ENCODE results near the gene PLPPR5.

Gene PLPPR5

DNA sequence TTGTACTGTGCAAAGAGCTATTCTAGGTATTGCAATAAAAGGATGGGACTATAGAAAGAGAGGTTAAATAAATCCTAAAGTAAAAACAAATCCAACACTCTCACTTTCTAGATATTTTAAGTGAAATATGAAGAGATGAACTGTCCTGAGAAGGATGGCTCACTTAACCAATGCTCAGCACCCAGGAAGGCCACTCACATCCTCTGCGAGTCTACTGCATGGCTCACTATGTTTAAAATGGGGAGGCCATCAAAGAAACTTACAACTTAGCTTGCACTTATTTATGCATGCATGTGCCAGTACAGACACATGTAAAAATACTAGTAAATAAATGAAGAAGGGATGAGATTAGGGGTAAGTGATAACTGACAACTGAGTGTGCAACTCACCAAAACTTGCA is 37.5 kb downstream of the PLPPR5 start:
- no peak for DNase-seq

DNA sequence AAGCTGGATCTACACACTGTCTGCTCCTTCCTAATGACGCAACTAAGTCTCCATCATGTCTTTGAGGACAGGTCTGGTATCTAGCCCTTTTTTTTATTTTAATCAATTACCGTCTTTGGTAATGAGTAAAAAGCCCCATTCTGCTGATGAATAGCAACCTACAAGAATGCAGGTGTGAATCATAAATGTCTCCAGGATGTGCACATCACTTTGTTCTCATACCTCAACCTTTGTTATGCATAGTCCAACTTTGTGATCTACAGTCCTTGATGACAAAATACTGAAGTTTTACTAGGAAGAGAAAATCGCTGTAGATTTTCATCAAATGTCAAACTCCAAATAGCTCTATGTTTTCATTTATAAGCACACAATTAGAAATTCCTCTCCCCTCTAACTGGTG is 39.3 kb downstream of the PLPPR5 start:
- no peak for DNase-seq

DNA sequence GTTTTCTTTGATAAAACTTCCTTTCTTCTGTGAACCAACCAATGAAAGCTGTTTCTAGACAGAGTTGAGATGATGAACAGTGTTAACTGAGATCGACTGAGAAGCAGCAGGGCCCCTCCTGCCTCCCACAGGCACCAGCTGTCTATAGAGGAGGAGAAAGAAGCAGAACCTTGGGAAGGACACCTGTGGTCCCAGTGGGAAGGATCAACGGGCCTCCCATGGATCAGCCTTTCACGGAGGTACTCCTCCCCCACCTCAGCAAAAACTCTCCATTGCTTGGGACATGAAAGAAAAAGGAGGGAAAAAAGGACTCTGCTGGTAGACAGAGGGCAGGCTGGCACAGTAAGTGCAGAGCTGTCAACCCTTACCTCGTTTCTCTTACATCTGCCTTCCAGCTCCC is 40.5 kb downstream of the PLPPR5 start:
- no peak for DNase-seq

DNA sequence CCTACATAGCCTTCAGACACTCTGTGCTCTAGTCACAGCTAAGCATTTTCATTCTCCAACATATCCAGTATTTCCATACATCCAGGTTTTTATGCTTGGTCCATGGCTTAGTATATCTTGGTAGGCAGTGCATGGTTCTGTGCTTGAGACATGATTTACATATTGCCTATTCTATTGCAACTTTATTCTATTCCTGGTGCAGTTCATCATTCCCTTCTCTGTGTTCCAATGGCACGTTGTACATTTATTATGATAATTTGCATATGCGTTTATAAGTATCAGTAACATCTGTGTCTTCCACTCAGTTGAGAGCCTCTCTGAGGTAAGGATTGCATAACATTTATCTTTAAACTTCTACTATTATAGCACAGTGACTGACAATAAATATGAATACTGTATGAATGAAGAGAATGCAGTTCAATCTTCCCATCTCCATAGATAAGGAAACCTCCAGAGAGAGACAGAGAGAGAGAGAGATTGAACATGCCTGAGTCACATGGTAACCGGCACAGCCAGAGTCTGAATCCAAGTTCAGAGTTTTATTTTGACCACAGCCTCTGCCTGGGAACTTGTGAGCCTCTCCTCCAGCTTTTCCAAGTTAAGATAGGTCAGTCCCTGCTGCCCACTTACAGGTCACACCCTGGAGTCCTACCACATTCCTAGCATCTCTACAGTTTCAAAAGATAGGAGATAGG is 41.5 kb downstream of the PLPPR5 start:
- DNase-seq, result no peak

DNA sequence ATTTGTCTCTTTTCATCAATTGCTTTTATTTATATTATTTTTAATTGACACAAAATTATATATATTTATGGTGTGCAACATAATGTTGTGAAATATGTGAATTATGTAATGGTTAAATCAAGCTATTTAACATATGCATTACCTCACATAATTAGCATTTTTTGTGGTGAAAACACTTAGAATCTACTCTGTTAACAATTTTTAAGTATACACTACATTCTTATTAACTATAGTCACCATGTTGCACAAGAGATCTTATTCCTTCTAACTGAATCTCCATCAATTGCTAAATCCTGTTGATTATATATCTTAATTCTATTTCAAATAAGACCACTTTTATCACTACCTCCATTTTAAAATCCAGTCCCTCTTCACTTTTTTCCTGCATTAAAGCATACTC is 42.5 kb downstream of the PLPPR5 start:
- DNase-seq, result no peak

DNA sequence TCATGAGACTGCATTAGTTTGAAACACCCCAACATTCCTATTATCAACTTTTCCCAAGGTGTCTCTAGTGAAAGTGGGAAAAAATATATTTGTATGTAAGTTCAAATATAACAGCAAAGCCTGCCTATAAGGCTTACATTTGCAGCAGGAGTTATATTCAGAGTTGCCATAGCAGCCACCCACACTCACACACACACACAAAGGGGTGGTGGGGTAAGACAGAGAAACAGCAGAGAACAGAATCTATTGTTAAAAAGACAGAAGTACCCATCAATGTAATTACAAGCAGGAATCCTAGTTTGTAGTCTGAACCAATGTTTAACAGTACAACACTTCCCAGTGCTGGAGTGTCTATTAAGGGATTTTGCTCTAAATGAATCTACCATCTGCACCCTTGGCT is 55.0 kb downstream of the PLPPR5 start:
- no peak for DNase-seq

DNA sequence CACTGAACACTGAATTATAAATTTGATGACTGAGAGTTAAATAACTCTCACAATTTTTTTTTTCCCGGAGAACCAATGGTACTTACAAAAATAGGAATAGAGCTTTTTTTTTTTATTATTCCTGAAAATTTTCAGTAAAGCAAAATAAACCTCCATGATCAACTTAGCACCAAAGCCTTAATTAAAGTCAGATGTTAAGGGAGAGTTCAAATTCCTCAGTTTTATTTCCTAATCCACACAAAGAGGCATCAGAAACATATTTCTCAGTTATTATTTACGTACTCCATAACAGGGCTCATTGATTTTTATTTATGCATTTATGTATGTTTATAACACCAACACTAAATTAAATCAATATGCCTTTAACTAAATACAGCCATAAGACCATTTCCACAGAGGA is 55.5 kb downstream of the PLPPR5 start:
- no peak for DNase-seq

DNA sequence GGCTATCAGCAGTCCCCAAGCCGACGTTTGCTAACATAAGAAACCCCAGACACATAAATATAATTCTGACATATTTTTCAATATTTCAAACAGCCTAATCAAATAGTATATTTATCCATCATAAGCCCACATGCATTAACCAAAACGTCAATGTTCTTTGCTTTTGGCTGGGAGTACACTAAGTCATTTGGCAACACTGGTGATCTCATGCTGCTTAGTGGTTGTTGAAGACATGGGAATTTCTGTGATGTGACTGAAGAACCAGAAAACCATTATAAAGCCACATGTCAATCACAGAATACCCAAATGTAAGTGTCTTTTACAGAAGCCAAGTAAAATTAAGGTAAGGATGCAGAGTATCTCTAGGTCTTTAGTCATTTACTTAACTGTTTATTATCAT is 57.6 kb downstream of the PLPPR5 start:
- no peak for DNase-seq

DNA sequence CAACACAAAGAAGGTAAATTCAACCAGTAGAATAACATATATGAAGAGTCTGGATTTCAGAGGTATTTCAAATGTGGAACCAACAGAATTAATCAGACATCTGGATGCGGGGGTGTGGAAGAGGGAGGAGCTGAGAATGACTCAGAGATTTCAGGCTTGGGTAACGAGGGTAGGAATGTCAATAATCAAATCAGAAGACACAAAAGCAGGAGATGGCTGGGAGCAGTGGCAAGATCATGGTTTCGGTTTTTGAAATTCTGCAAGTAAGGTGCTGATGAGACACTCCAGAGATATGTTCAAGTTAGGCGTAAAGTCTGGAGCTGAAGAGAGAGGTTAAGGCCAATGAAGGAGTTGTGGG is 64.0 kb downstream of the PLPPR5 start:
- no peak for DNase-seq

DNA sequence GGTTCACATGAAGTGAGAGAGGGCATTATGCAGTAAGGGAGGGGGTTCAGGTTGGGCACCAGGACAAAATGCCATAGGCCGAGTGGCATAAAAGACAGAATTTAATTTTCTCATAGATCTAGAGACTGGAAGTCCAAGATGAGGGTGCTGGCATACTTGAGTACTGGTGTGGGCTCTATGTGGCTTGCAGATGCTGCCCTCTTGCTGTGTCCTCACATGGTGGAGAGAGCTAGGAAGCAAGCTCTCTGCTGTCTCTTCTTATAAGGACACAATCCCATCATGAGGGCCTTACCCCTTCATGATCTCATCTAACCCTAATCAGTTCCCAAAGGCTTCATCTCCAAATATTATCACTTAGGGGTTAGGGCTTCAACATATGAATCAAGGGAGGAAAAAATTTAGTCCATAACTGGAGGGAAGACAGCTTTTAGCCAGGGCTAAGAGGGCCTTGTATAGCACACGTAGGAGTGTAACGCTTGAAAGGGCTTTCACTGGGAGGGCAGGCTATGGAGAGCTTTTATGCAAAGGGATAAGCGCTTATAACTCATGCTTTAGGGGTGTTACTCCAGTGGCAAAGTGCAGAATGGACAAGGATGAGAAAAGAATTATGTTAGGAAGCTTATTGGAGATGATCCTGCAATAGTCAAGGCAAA is 64.5 kb downstream of the PLPPR5 start:
- DNase-seq, result no peak

DNA sequence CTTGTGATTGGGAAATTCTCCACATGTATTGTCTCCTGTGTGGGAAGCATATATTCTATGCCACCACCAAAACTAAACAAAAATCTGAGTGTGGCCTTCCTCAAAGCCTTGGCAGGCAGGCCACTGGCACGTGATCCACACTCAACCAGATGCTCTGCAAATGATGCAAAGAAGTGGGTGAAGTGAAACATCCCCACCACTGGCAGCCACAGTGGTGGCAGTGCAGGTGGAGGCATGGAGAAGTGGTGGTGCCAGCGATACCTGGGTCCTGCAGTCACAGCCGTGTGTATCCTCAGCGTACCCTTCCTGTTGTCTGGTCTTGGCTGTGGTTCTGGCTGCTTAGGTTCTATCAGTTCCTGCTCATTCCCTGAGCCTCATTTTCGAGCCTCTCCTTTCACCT is 65.2 kb downstream of the PLPPR5 start:
- DNase-seq, result peak; percentile 9

DNA sequence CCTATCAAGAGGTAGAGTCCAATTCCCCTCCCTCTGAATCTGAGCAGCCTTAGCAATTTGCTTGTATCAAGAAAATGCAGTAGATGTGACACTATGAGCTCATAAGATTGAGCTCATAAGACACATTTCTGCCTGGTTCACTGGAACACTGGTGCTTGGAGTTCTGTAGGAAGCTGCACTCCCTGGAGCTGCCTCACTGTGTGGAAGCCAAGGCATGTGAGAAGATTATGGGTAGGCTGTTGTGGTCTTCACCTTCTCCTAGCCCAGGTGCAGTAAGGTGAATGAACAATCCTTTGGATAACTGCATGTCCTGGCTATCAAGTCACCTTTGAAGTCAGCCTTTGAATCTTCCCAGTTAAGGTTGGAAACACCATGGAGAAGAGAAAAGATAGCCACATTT is 67.3 kb downstream of the PLPPR5 start:
- no peak for DNase-seq

DNA sequence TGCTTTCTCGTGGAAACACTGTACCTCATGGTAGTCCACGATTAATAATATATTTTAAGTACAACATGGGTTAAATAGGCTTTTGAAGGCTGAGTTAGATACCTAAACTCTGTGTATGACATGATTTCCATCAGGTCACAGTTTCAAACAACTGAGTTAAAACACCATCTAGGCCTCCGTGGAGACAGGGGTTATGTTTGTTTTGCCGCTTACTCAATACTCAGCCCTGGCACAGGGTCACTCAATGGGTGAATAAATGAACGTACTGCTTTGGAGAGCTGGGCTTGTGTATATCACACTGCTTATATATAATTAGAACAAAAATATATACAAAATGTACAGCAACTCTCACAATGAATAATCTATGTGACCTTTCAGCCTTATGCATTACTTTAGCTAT is 72.5 kb downstream of the PLPPR5 start:
- DNase-seq, result no peak

DNA sequence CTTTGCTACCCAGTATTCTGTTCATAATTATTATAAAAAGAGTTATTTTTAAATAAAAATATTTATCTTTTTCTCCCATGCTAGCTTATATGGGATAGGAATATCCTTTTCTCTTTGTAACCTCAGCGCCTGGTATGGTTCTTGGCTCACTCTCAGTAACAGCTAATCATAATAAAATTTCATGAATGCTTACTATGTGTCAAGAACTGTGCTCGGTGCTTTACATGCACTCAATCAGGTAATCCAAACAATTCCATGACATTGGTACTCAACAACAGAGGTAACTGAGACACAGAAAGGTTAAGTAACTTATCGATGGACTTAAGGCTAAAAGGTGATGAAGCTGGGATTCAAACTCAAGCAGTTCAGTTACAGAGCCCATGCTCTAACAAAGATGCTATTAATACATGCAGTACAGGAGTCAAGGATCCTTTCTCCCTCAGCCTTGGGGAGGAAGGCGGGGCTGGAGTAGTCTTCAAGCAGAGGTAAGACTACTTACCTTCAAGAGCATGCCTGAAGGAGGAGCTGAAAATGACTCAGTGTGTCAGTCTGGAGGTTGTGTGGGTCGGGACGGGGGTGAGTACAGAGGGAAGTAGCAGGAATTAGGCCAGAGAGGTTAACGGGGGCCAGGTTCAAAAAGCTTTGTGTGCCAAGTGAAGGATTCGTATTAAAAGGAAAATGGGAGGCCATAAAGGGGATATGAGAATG is 73.4 kb downstream of the PLPPR5 start:
- DNase-seq, result no peak

DNA sequence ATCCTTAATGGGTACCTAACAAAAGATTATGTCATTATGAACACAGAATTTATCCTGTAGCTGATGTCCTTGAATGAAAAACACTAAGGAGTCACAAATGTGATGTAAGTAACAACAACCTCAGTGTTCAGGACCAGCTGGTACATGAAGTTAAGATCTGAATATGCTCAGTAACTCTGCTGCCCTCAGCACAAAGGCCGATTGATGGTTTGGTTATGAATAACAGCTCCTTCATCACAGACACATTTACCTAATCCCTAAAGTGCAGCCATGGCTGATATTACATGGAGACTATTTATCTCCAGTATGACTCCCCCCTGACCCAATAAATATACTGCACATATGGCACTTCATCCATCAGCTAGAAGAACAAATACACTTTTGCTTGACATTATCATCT is 75.2 kb downstream of the PLPPR5 start:
- no peak for DNase-seq

DNA sequence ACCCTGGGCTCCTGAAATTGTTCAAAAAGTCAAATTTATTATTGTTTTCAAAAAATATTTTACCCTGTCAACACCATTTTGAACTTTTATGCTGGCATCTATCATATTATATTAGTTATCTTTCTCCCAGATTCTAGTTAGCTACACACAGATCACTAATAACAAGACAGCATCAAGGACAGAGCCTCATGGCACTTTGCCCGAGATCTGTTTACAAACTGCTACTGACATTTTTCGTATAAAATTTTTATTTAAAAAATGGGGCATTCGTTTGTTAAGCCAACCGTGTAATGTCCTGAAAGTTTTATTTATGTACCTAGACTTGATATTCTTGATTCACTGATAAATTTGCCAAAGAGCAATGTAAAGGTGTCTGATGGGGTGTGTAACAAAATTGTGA is 78.1 kb downstream of the PLPPR5 start:
- DNase-seq, result no peak

DNA sequence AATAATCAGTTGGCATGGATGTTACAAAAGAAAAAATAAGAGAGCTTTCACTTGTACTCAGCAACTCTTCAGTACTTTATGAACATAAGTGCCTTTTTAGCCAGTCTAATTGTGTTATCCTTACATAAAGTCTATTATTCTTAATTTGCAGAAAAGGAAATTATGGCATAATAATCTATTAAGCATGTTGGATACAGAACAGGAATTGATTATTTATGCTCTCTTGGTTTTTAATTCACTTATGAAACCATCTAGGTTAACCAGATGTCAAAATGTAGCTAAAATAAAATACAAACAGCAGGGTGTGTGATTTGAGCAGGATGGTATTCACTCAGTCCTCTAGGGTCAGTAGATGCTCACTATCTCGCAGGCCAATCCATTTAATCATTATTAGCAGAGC is 79.7 kb downstream of the PLPPR5 start:
- DNase-seq, result no peak

DNA sequence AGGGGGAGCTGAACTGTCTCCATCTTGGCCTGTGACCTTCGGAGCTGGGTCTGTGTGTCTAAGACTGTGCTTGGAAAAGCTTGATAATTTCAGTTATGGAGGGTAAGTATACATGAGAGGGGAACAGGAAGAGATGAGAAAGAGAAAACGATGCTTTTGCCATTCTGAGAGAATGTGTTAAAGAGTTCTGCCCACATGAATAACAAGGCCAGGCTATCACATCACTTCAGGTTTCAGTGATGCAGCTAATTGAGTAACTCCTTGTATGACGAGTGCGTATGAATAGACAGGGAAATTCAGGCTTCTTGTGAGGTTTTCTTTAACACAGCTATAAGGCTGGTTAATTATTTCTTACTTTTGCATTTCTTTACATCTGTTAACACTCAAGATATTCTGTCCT is 81.0 kb downstream of the PLPPR5 start:
- no peak for DNase-seq

DNA sequence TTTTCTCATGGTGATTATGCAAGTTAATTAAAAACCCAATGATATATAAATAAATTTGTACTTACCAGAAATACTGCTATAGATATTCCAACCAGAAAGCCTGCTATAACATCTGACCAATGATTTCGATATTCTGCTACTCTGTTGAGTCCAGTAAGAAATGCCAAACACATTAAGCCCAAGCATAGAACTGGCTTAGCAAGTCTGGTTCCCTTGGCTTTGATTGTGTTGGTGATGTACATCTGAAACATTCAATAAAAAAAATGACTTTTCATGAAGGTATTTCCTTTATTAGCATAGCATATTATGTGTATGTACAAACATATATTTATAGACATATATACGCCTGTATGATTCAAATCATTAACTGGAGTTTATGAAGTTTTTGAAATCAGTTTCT is 82.8 kb downstream of the PLPPR5 start:
- no peak for DNase-seq

DNA sequence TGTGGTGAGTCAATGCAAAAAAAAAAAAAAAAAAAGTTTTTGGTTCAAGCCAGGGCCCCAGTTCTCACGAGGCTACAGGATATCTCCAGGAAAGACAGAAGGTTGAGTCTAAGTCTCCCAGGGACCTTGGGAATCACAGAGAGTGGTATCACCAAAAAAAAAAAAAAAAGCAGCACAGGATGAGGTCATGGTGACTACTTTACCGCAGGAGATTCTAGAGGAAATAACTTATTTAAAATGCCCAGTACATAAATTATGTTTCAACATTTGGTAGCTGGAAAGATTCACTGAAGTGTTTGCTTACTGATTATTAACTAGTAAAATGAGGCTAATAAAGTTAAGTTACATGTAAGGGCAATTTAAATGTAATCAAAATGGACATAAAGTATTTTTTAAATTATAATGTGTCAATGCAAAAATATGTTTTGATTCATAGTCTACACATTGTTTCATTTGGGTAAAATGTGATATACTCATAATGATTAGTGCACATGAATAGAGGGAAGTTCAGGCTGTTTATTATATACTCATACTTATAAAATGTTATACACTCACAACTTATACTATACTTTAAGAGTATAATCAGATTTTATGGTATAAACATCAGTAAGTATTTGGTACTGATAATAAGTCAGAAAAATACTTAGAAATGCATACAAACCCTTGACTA is 84.1 kb downstream of the PLPPR5 start:
- DNase-seq, result no peak

DNA sequence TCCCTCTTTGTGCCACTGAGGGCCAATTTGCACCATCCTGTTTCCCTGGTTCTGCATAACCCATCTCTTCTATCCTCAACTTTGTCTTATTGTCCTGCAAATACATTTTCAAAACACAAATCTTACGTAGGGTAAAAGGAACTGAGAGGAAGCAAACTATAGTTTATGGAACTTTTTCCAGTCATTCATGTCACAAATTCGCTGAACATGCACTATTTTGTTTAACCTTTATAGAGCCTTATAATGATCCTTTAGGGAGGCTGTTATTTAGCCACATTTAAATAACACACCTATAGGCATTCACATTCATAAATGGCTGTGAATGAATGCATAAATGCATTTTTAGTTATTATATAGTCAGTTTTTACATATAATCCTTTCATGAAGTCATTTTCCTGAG is 85.0 kb downstream of the PLPPR5 start:
- no peak for DNase-seq

DNA sequence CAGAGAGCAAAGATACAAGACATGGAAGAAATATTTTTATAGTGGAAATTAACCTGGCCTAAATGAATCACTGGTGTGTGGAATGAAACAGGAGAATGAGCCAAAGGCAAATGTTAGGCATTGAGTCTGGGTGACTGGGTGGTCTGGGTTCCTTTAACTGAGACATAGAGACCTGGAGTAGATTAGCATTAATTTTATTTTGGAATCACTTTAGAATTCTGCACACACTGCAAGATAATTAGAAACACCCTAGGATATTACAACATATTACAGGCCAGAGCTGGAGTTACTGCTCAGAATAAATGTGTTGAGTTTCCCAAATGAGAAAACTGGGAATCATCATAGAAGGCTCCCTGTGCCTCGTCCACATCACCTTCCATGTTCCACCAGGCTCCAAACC is 85.5 kb downstream of the PLPPR5 start:
- no peak for DNase-seq

DNA sequence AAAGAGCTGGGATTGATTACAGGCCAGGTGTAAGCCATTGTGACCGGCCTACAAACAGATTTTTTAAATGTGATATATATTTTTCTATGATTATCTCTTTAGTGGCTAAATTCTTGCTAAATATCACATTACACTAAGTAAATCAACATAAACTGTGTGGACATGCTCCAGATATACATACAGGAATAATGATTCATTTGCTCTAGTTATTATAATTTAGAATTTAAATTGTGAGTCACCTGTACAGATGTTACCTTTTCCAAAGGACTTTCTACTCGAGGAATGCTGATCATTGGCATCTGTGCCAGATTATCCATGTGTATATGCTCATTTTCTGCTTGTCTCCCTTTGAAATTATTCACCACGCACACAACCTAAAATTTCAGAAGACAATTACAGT is 90.1 kb downstream of the PLPPR5 start:
- no peak for DNase-seq

DNA sequence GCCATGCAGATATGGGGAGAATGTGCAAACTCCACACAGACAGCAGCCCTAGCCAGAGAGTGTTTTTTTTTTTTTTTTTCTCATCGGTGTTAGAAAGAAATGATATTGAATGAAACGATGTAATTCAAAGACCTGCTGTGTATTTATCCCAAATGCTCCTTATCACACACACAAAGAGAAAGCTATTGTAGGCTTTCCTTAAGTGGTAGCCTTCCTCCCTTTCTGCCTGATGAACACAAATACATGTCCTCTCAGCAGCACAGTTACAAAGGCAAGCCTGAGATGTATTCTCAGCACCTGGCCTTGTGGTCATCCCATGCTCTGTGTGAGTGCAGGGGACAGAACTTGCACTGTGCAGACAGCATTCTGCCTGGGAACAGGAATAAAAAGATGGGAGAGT is 93.8 kb downstream of the PLPPR5 start:
- no peak for DNase-seq
